Activated T-cell treated with anti-CD3 and anti-CD28 coated beads, Interleukin-2, amount 50 U/mL, for 72 hours (primary cell): ENCODE results near the gene RFXANK. TPM values are rescaled to one million over a fixed set of nuclear protein-coding genes. Genes with fewer than 3 reads are reported as not detected.
"Not testable (repeated sequence)": the region's sequence is repeated elsewhere in the genome, so short reads cannot be mapped to it uniquely, and the experiment has no call there.

Experiments used
- ATAC-seq, 2 donors: fragments of 150-1000 bp; cut with Tn5 transposase; replicated peaks in 1 of 2; 2 replicates each; pipeline ENCODE4 v1.10.0; 2021; ENCODE audit warnings: moderate library complexity in 2 of 2, mild to moderate bottlenecking in 1 of 2
- DNase-seq, 2 donors: peaks; one replicate each; pipeline ENCODE4 v3.0.0; 2021 to 2022; ENCODE audit warnings: mixed read lengths in 1 of 2
- H3K27ac Mint-ChIP-seq: one replicate; pipeline ENCODE4 v1.8.0; 2022; ENCODE audit warnings: mild to moderate bottlenecking, moderate library complexity, mixed read lengths
- H3K27me3 Mint-ChIP-seq: one replicate; pipeline ENCODE4 v1.8.0; 2022; ENCODE audit warnings: low read depth, mixed read lengths
- H3K36me3 Mint-ChIP-seq, 2 donors: one replicate each; pipeline ENCODE4 v1.8.0; 2022; ENCODE audit warnings: mixed read lengths in 2 of 2, mild to moderate bottlenecking in 1 of 2; ENCODE audit not compliant: insufficient read depth in 2 of 2
- H3K4me1 Mint-ChIP-seq: one replicate; pipeline ENCODE4 v1.8.0; 2022; ENCODE audit warnings: low read depth, mixed read lengths
- H3K4me3 Mint-ChIP-seq, 2 donors: one replicate each; pipeline ENCODE4 v1.8.0; 2022; ENCODE audit warnings: mild to moderate bottlenecking in 2 of 2, mixed read lengths in 2 of 2, moderate library complexity in 2 of 2
- H3K9me3 Mint-ChIP-seq, 2 donors: one replicate each; pipeline ENCODE4 v1.8.0; 2022; ENCODE audit warnings: mixed read lengths in 2 of 2
- total RNA-seq, 2 donors: library from RNA; stranded (reverse); gene quantifications; one replicate each; pipeline ENCODE4 v1.2.3, GENCODE V29; 2022

The RFXANK gene
- total RNA-seq, 2 donors from 2014 or later, result 83.8 to 107 TPM

GRCh38 chr19:19215792-19216191 is 23.7 kb downstream of the RFXANK start:
- H3K9me3 Mint-ChIP-seq, result no peaks in the 10 kb centered on the region
- H3K27ac Mint-ChIP-seq, result no peak overlapping the region
- H3K4me3 Mint-ChIP-seq, result no peak overlapping the region
- peak; percentile 35 to 55 for ATAC-seq
- H3K27me3 Mint-ChIP-seq, result peaks cover 40% of the 10 kb centered on the region
- H3K4me1 Mint-ChIP-seq, result peaks cover 16% of the 10 kb centered on the region
- DNase-seq, result no peak
- no peaks in the 10 kb centered on the region for H3K36me3 Mint-ChIP-seq

- peaks cover 16% of the 10 kb centered on the region for H3K4me1 Mint-ChIP-seq
- no peak overlapping the region for H3K27ac Mint-ChIP-seq
- DNase-seq (no peak), ATAC-seq (peak in 1 of 2 donors; percentile 9)
- H3K27me3 Mint-ChIP-seq, result peaks cover 33% of the 10 kb centered on the region
- no peaks in the 10 kb centered on the region for H3K9me3 Mint-ChIP-seq
- no peaks in the 10 kb centered on the region for H3K36me3 Mint-ChIP-seq
- H3K4me3 Mint-ChIP-seq, result no peak overlapping the region
These were observed 25.0 kb downstream of the RFXANK start for GRCh38 chr19:19217099-19217498.

- no peak for DNase-seq
- no peaks in the 10 kb centered on the region for H3K36me3 Mint-ChIP-seq
- no peak for ATAC-seq
- H3K9me3 Mint-ChIP-seq, result no peaks in the 10 kb centered on the region
- H3K27ac Mint-ChIP-seq, result no peak overlapping the region
- H3K4me3 Mint-ChIP-seq, result no peak overlapping the region
- peaks cover 17% of the 10 kb centered on the region for H3K27me3 Mint-ChIP-seq
- H3K4me1 Mint-ChIP-seq, result peaks cover 13% of the 10 kb centered on the region
These were observed 26.9 kb downstream of the RFXANK start for GRCh38 chr19:19218911-19219310.

GRCh38 chr19:19221000-19221399 is 28.9 kb downstream of the RFXANK start:
- not testable (repeated sequence) for H3K4me3 Mint-ChIP-seq

GRCh38 chr19:19223060-19223459 is 31.0 kb downstream of the RFXANK start:
- no peak for ATAC-seq
- peaks cover 6% of the 10 kb centered on the region for H3K4me1 Mint-ChIP-seq
- H3K27me3 Mint-ChIP-seq, result peaks cover 7% of the 10 kb centered on the region
- H3K4me3 Mint-ChIP-seq, result no peak overlapping the region
- no peaks in the 10 kb centered on the region for H3K9me3 Mint-ChIP-seq
- no peaks in the 10 kb centered on the region for H3K36me3 Mint-ChIP-seq
- no peak overlapping the region for H3K27ac Mint-ChIP-seq
- no peak for DNase-seq

More at GRCh38 chr19:19221000-19221399, 28.9 kb downstream of the RFXANK start:
- Mint-ChIP-seq H3K4me1 (peaks cover 12% of the 10 kb centered on the region), H3K27me3 (peaks cover 13% of the 10 kb centered on the region)
- not testable (repeated sequence) for DNase-seq, H3K9me3 Mint-ChIP-seq, ATAC-seq, H3K36me3 Mint-ChIP-seq, H3K27ac Mint-ChIP-seq

GRCh38 chr19:19223636-19224035 is 31.6 kb downstream of the RFXANK start:
- H3K27ac Mint-ChIP-seq, result no peak overlapping the region
- DNase-seq (no peak), ATAC-seq (no peak)
- H3K27me3 Mint-ChIP-seq, result peaks cover 11% of the 10 kb centered on the region
- no peaks in the 10 kb centered on the region for H3K36me3 Mint-ChIP-seq
- H3K4me1 Mint-ChIP-seq, result peaks cover 6% of the 10 kb centered on the region
- H3K4me3 Mint-ChIP-seq, result no peak overlapping the region
- H3K9me3 Mint-ChIP-seq, result no peaks in the 10 kb centered on the region

GRCh38 chr19:19224150-19224851 is 32.2 kb downstream of the RFXANK start:
- Mint-ChIP-seq H3K36me3 (no peaks in the 10 kb centered on the region), H3K4me3 (peak overlapping the region; percentile 62 to 63), H3K27me3 (peaks cover 17% of the 10 kb centered on the region), H3K9me3 (no peaks in the 10 kb centered on the region), H3K4me1 (peaks cover 6% of the 10 kb centered on the region), H3K27ac (no peak overlapping the region)
- ATAC-seq (no peak), DNase-seq (no peak)

- ATAC-seq, result peak; percentile 94
- no peak overlapping the region for H3K27ac Mint-ChIP-seq
These were observed 32.9 kb downstream of the RFXANK start for GRCh38 chr19:19224852-19225494.

GRCh38 chr19:19226204-19226603 is 34.1 kb downstream of the RFXANK start:
- ATAC-seq, result no peak
- Mint-ChIP-seq H3K9me3 (no peaks in the 10 kb centered on the region), H3K27me3 (peaks cover 17% of the 10 kb centered on the region)

More at GRCh38 chr19:19224852-19225494, 32.9 kb downstream of the RFXANK start:
- H3K4me1 Mint-ChIP-seq, result peaks cover 6% of the 10 kb centered on the region
- H3K4me3 Mint-ChIP-seq, result peak overlapping the region; percentile 79 to 82
- H3K9me3 Mint-ChIP-seq, result no peaks in the 10 kb centered on the region
- H3K36me3 Mint-ChIP-seq, result no peaks in the 10 kb centered on the region
- peaks cover 17% of the 10 kb centered on the region for H3K27me3 Mint-ChIP-seq
- DNase-seq, result peak; percentile 81 to 84

GRCh38 chr19:19226663-19227062 is 34.6 kb downstream of the RFXANK start:
- no peaks in the 10 kb centered on the region for H3K36me3 Mint-ChIP-seq
- peaks cover 6% of the 10 kb centered on the region for H3K4me1 Mint-ChIP-seq
- no peak overlapping the region for H3K4me3 Mint-ChIP-seq
- no peak overlapping the region for H3K27ac Mint-ChIP-seq
- H3K9me3 Mint-ChIP-seq, result no peaks in the 10 kb centered on the region
- no peak for DNase-seq
- no peak for ATAC-seq
- peaks cover 17% of the 10 kb centered on the region for H3K27me3 Mint-ChIP-seq

More at GRCh38 chr19:19226204-19226603, 34.1 kb downstream of the RFXANK start:
- no peak for DNase-seq
- Mint-ChIP-seq H3K4me1 (peaks cover 6% of the 10 kb centered on the region), H3K4me3 (no peak overlapping the region), H3K27ac (no peak overlapping the region), H3K36me3 (no peaks in the 10 kb centered on the region)

- Mint-ChIP-seq H3K27me3 (peaks cover 17% of the 10 kb centered on the region), H3K9me3 (no peaks in the 10 kb centered on the region), H3K36me3 (peaks cover 0 to 1% of the 10 kb centered on the region in 2 donors), H3K4me3 (no peak overlapping the region), H3K27ac (no peak overlapping the region), H3K4me1 (peaks cover 6% of the 10 kb centered on the region)
- ATAC-seq, result no peak
- DNase-seq, result no peak
These were observed 35.2 kb downstream of the RFXANK start for GRCh38 chr19:19227217-19227616.

- Mint-ChIP-seq H3K9me3 (peaks cover 0 to 2% of the 10 kb centered on the region in 2 donors), H3K4me3 (no peak overlapping the region), H3K27me3 (peaks cover 11% of the 10 kb centered on the region), H3K4me1 (peaks cover 6% of the 10 kb centered on the region), H3K27ac (no peak overlapping the region), H3K36me3 (peaks cover 0 to 4% of the 10 kb centered on the region in 2 donors)
- DNase-seq (no peak), ATAC-seq (no peak)
These were observed 37.6 kb downstream of the RFXANK start for GRCh38 chr19:19229701-19230100.

GRCh38 chr19:19230999-19231398 is 38.9 kb downstream of the RFXANK start:
- ATAC-seq (no peak), DNase-seq (no peak)
- Mint-ChIP-seq H3K4me1 (no peaks in the 10 kb centered on the region), H3K36me3 (peaks cover 1 to 8% of the 10 kb centered on the region in 2 donors), H3K4me3 (no peak overlapping the region), H3K27ac (no peak overlapping the region), H3K27me3 (peaks cover 10% of the 10 kb centered on the region), H3K9me3 (peaks cover 0 to 5% of the 10 kb centered on the region in 2 donors)
